Left ventricle myocardium inferior (tissue), 1 donor: ENCODE measurements around the gene SORCS2. TPM values are rescaled to one million over a fixed set of nuclear protein-coding genes. Genes with fewer than 3 reads are reported as not detected.

Source experiments
- DNase-seq: peaks from one replicate; pipeline ENCODE4 v3.0.0-alpha.2; 2020
- H3K27ac ChIP-seq: fragments of 200-600 bp; replicated peaks from 2 replicates; pipeline ENCODE4 v1.8.0; 2021
- H3K27me3 ChIP-seq: fragments of 200-600 bp; 2 replicates; pipeline ENCODE4 v1.8.0; 2021; ENCODE audit warnings: low read depth
- H3K36me3 ChIP-seq: fragments of 200-600 bp; 2 replicates; pipeline ENCODE4 v1.8.0; 2021
- H3K4me1 ChIP-seq: fragments of 200-600 bp; 2 replicates; pipeline ENCODE4 v1.8.0; 2021
- H3K4me3 ChIP-seq: fragments of 200-600 bp; 2 replicates; pipeline ENCODE4 v1.8.0; 2021; ENCODE audit warnings: mild to moderate bottlenecking, moderate library complexity
- H3K9me3 ChIP-seq: fragments of 200-600 bp; replicated peaks from 2 replicates; pipeline ENCODE4 v1.8.0; 2021
- intact Hi-C: fragments of 100-400 bp; cut with micrococcal nuclease; formaldehyde crosslinking; loops from one replicate; pipeline ENCODE4 v1.11.0; 2022
- total RNA-seq: library from RNA; stranded (reverse); fragmentation: NEBNext Ultra II Directional; extraction: Animal tissue kit (Norgen Biotek cat#: 25700); gene quantifications from one replicate; pipeline ENCODE4 v1.2.1, GENCODE V29; 2021
- TF ChIP-seq, protein P1 (sequence below): fragments of 200-600 bp; IDR thresholded peaks from 2 replicates; pipeline ENCODE4 v1.8.0; 2021; ENCODE audit warnings: antibody characterized with exemption, mild to moderate bottlenecking, borderline replicate concordance
- donor health status: DM: no; HTN: yes; CAD: no; lungs with severe emphysema.

Gene SORCS2
- total RNA-seq, 1 donor from 2014 or later: 1.2 TPM

GRCh38 chr4:7750523-7750922 lies 558.2 kb downstream of the SORCS2 start:
- no peak for DNase-seq
- H3K4me1 ChIP-seq: peaks cover 4% of the 10 kb centered on the region
- intact Hi-C loops: no loop called here
- no peaks in the 10 kb centered on the region for H3K36me3 ChIP-seq
- H3K9me3 ChIP-seq: no peaks in the 10 kb centered on the region
- H3K27me3 ChIP-seq: peaks cover 14% of the 10 kb centered on the region
- no peak overlapping the region for H3K27ac ChIP-seq
- no peak overlapping the region for H3K4me3 ChIP-seq
- TF ChIP-seq, protein P1, sequence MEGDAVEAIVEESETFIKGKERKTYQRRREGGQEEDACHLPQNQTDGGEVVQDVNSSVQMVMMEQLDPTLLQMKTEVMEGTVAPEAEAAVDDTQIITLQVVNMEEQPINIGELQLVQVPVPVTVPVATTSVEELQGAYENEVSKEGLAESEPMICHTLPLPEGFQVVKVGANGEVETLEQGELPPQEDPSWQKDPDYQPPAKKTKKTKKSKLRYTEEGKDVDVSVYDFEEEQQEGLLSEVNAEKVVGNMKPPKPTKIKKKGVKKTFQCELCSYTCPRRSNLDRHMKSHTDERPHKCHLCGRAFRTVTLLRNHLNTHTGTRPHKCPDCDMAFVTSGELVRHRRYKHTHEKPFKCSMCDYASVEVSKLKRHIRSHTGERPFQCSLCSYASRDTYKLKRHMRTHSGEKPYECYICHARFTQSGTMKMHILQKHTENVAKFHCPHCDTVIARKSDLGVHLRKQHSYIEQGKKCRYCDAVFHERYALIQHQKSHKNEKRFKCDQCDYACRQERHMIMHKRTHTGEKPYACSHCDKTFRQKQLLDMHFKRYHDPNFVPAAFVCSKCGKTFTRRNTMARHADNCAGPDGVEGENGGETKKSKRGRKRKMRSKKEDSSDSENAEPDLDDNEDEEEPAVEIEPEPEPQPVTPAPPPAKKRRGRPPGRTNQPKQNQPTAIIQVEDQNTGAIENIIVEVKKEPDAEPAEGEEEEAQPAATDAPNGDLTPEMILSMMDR: no peak

DNA sequence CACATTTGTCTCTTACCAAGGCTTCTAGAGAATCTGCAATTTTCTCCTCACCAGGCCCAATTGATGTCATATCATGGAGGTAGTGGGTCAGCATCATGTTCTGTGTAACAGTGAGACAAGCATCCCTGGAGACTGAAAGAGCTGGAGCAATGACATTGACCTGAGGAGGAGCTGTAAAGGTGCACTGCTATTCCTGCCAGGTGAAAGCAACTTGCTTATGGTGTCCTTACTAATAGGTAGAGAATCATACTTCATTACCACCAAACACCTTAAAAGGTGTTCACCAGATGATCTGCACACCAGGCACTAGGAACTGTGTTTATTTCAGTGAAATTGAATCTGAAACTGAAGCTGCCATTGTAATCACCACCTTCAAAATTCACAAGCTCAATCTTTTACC lies 558.6 kb downstream of the SORCS2 start:
- no peaks in the 10 kb centered on the region for H3K9me3 ChIP-seq
- H3K4me3 ChIP-seq: no peak overlapping the region
- H3K4me1 ChIP-seq: peaks cover 4% of the 10 kb centered on the region
- no peak for DNase-seq
- no peak overlapping the region for H3K27ac ChIP-seq
- H3K27me3 ChIP-seq: peaks cover 11% of the 10 kb centered on the region
- intact Hi-C loops: no loop called here
- TF ChIP-seq, protein P1: no peak
- H3K36me3 ChIP-seq: no peaks in the 10 kb centered on the region

- no peaks in the 10 kb centered on the region for H3K36me3 ChIP-seq
- no peak overlapping the region for H3K27ac ChIP-seq
- no peaks in the 10 kb centered on the region for H3K27me3 ChIP-seq
- H3K4me1 ChIP-seq: peaks cover 15% of the 10 kb centered on the region
- no peaks in the 10 kb centered on the region for H3K9me3 ChIP-seq
- TF ChIP-seq, protein P1: no peak
- no peak overlapping the region for H3K4me3 ChIP-seq
- intact Hi-C loops: no loop called here
- no peak for DNase-seq
Measured at GRCh38 chr4:7752649-7753048, 560.3 kb downstream of the SORCS2 start.

- Histone ChIP-seq H3K27me3 (no peaks in the 10 kb centered on the region), H3K4me3 (no peak overlapping the region), H3K36me3 (no peaks in the 10 kb centered on the region), H3K4me1 (peaks cover 21% of the 10 kb centered on the region), H3K9me3 (no peaks in the 10 kb centered on the region), H3K27ac (no peak overlapping the region)
- TF ChIP-seq, protein P1: no peak
- DNase-seq: no peak
- intact Hi-C loops: no loop called here
Measured at GRCh38 chr4:7753271-7753670, 560.9 kb downstream of the SORCS2 start.

- Histone ChIP-seq H3K4me1 (peaks cover 29% of the 10 kb centered on the region), H3K9me3 (no peaks in the 10 kb centered on the region), H3K36me3 (no peaks in the 10 kb centered on the region), H3K4me3 (no peak overlapping the region), H3K27me3 (no peaks in the 10 kb centered on the region), H3K27ac (no peak overlapping the region)
- intact Hi-C loops: no loop called here
- TF ChIP-seq, protein P1: no peak
- no peak for DNase-seq
Measured at GRCh38 chr4:7753931-7754465, 561.7 kb downstream of the SORCS2 start.
